GM12801 (cell line): Measurements from ENCODE around the gene ZNF121.

Source experiments
- CTCF ChIP-seq: IDR thresholded peaks from one replicate; pipeline ENCODE4 v1.5.1; 2011; ENCODE audit warnings: control low read depth; ENCODE audit not compliant: insufficient read length; ENCODE audit errors: extremely low read depth

Gene ZNF121

GRCh38 chr19:9552536-9553274 lies 31.6 kb downstream of the ZNF121 start:
- TF ChIP-seq CTCF, result no peak

- TF ChIP-seq CTCF, result no peak
Measured at GRCh38 chr19:9547870-9548269, 36.4 kb downstream of the ZNF121 start.

GRCh38 chr19:9538183-9539058 lies 45.9 kb downstream of the ZNF121 start, which contains the start of gene ZNF426:
TSS of gene ZNF426 (minus strand) at chr19:9538645. CDS start at chr19:9536232, 2,413 bp downstream.
- TF ChIP-seq CTCF, result no peak

DNA sequence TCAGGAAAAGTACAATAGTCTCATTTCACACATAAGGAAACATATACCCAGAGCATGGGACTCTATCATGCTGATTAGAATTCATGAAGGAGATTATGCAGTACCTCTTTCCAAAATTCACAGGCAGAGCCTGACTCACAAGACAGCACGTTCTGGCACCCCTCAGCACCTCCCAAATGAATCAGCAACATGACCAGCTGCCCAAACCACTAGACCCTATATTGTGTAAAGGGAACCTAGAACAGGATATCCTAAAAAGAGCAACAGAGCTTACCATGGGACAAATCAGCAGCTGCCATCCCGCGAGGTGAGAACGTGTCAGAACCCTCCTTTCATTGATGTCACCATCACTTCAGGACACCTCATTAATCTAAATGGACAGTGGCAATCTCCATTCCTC lies 48.4 kb downstream of the ZNF121 start:
- no peak for TF ChIP-seq CTCF

DNA sequence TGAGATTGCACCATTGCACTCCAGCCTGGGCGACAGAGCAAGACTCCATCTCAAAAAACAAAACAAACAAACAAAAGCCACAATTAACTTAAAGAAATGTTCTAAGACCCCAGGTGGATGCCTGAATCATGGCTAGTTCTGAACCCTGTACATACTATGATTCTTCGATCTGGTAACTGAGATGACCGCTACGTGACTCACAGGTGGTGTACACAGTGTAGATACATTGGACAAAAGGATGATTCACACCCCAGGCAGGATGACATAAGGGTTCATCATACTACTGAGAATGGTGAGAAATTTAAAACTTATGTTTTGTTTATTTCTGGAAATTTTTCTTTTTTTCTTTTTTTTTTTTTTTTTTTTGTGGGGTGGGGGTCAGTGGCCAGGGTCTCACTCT lies 52.4 kb downstream of the ZNF121 start:
- TF ChIP-seq CTCF, result no peak

DNA sequence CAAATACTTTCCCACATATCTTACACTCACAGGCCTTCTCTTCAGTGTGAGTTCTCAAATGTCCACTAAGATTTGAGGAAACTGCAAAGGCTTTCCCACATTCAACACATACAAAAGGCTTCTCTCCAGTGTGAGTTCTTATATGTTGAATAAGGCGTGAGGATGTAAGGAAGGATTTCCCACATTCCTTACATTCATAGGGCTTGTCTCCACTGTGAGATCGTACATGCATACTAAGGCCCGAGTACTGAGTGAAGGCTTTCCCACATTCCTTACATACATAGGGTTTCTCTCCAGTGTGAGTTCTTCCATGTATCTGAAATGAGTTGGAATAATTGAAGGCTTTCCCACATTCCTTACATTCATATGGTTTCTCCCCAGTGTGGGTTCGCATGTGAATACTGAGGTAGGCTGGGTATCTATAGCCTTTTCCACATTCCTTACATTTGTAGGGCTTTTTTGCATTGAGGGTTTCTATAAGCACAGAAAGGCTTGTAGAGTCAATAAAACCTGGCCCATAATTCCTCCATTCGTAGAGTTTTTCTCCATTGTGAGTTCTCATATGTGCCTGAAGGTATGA lies 55.5 kb downstream of the ZNF121 start:
- TF ChIP-seq CTCF, result no peak

DNA sequence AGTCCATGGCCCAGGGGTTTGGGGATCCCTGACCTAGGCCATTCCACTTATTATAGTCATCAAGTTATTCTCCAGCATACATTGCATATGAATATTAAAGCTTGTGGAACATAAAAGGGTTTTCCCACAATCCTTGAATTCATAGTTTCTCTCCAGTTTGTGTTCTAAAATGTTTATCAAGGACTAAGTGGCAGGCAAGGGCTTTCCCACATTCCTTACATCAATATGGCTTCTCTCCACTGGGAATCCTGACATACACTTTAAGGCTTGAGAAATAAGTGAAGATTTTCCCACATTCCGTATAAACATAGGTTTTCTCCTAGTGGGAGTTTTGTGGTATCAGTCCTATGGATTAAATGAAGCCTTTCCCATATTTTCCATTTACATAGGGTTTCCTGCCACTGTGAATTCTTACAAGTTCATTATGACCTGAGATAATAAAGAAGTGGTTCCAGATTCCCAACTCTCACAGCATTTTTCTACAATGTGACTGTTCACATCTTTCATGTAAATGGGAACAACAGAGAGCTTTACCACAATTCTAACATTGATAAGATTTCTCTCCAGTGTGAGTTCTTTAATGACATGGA lies 60.3 kb downstream of the ZNF121 start:
- no peak for TF ChIP-seq CTCF
